Osteocyte (in vitro differentiated cells): ENCODE results near the gene DUS3L. TPM values are rescaled to one million over a fixed set of nuclear protein-coding genes. Genes with fewer than 3 reads are reported as not detected.
A peak's percentile ranks its signal among the peaks of the same experiment; 100 is the strongest.

Experiments used
- DNase-seq: peaks from one replicate; pipeline ENCODE4 v3.0.0; 2021; ENCODE audit warnings: mixed read lengths; ENCODE audit not compliant: unreplicated experiment; ENCODE audit errors: extremely low spot score
- H3K27ac Mint-ChIP-seq: one replicate; pipeline ENCODE4 v1.8.0; 2021; ENCODE audit warnings: mild to moderate bottlenecking, mixed read lengths; ENCODE audit not compliant: unreplicated experiment
- H3K27me3 Mint-ChIP-seq: one replicate; pipeline ENCODE4 v1.8.0; 2021; ENCODE audit warnings: mixed read lengths; ENCODE audit not compliant: unreplicated experiment
- H3K36me3 Mint-ChIP-seq: one replicate; pipeline ENCODE4 v1.8.0; 2021; ENCODE audit warnings: mixed read lengths; ENCODE audit not compliant: unreplicated experiment
- H3K4me1 Mint-ChIP-seq: one replicate; pipeline ENCODE4 v1.8.0; 2021; ENCODE audit warnings: mixed read lengths; ENCODE audit not compliant: unreplicated experiment
- H3K4me3 Mint-ChIP-seq: one replicate; pipeline ENCODE4 v1.8.0; 2021; ENCODE audit warnings: mild to moderate bottlenecking, moderate library complexity, mixed read lengths; ENCODE audit not compliant: unreplicated experiment
- H3K9me3 Mint-ChIP-seq: one replicate; pipeline ENCODE4 v1.8.0; 2021; ENCODE audit warnings: mixed read lengths; ENCODE audit not compliant: unreplicated experiment
- total RNA-seq: library from RNA; stranded (reverse); gene quantifications from 2 replicates; pipeline ENCODE4 v1.2.1, GENCODE V29; 2021
- TF ChIP-seq, protein P1 (sequence below): fragments of 200-600 bp; sonication (generic); IDR thresholded peaks from 2 replicates; pipeline ENCODE4 v1.5.0; 2021; ENCODE audit warnings: antibody characterized with exemption, mild to moderate bottlenecking, moderate library complexity

Gene DUS3L
- total RNA-seq, 1 donor from 2014 or later: 29.0 TPM

- H3K9me3 Mint-ChIP-seq: no peaks in the 10 kb centered on the region
- H3K36me3 Mint-ChIP-seq: no peaks in the 10 kb centered on the region
- no peak overlapping the region for H3K27ac Mint-ChIP-seq
- no peak for DNase-seq
- peaks cover 31% of the 10 kb centered on the region for H3K27me3 Mint-ChIP-seq
- H3K4me1 Mint-ChIP-seq: peaks cover 5% of the 10 kb centered on the region
- TF ChIP-seq, protein P1, sequence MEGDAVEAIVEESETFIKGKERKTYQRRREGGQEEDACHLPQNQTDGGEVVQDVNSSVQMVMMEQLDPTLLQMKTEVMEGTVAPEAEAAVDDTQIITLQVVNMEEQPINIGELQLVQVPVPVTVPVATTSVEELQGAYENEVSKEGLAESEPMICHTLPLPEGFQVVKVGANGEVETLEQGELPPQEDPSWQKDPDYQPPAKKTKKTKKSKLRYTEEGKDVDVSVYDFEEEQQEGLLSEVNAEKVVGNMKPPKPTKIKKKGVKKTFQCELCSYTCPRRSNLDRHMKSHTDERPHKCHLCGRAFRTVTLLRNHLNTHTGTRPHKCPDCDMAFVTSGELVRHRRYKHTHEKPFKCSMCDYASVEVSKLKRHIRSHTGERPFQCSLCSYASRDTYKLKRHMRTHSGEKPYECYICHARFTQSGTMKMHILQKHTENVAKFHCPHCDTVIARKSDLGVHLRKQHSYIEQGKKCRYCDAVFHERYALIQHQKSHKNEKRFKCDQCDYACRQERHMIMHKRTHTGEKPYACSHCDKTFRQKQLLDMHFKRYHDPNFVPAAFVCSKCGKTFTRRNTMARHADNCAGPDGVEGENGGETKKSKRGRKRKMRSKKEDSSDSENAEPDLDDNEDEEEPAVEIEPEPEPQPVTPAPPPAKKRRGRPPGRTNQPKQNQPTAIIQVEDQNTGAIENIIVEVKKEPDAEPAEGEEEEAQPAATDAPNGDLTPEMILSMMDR: no peak
- no peak overlapping the region for H3K4me3 Mint-ChIP-seq
These were observed 15.1 kb upstream of the DUS3L start for GRCh38 chr19:5806133-5806489.

DNA sequence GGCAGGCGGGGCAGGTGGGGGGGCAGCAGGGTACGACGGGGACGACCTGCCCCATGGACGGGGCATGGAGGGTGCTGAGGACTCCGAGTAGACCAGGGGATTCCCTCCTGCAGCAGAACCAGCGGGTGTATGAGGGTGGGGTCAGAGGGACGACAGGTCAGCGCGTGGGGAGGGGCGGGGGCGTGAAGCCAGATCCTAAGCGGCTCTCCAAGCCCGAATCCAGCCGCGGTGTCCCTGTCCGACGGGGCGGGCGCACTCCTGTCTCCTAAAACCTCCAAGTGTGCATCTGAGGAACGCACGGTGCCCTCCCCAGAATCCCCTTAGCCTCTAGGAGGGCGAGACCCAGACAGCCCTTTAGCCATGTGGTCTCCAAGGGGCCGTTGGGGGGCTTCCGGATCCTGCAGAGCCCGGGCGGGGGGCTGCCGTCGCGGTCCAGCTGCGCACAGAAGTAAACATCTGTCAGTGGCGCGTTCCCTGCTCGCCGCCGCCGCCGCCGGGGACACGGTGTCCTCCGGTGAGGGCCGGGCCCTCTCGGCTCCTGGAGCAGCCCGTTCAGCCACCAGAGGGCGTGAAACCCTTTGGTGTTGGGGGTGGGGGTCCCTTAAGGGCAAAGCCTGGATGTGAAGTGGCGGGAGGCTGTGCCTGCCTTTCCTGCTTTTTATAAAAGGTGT is 14.6 kb upstream of the DUS3L start:
- Mint-ChIP-seq H3K4me1 (peaks cover 5% of the 10 kb centered on the region), H3K9me3 (no peaks in the 10 kb centered on the region), H3K4me3 (no peak overlapping the region), H3K27ac (no peak overlapping the region), H3K36me3 (no peaks in the 10 kb centered on the region), H3K27me3 (peaks cover 31% of the 10 kb centered on the region)
- TF ChIP-seq, protein P1: peak; percentile 75
- no peak for DNase-seq

GRCh38 chr19:5804516-5805461 is 13.8 kb upstream of the DUS3L start, which contains the start of gene NRTN:
NRTN (plus strand) TSS chr19:5805067; CDS start chr19:5824166, 19,099 bp downstream.
- Mint-ChIP-seq H3K9me3 (no peaks in the 10 kb centered on the region), H3K4me3 (peak within 1 kb of the TSS; percentile 64), H3K27ac (no peak within 1 kb of the TSS), H3K4me1 (peaks cover 5% of the 10 kb centered on the region), H3K36me3 (no peaks in the 10 kb centered on the region), H3K27me3 (peaks cover 31% of the 10 kb centered on the region)
- no peak for DNase-seq
- TF ChIP-seq, protein P1: no peak

DNA sequence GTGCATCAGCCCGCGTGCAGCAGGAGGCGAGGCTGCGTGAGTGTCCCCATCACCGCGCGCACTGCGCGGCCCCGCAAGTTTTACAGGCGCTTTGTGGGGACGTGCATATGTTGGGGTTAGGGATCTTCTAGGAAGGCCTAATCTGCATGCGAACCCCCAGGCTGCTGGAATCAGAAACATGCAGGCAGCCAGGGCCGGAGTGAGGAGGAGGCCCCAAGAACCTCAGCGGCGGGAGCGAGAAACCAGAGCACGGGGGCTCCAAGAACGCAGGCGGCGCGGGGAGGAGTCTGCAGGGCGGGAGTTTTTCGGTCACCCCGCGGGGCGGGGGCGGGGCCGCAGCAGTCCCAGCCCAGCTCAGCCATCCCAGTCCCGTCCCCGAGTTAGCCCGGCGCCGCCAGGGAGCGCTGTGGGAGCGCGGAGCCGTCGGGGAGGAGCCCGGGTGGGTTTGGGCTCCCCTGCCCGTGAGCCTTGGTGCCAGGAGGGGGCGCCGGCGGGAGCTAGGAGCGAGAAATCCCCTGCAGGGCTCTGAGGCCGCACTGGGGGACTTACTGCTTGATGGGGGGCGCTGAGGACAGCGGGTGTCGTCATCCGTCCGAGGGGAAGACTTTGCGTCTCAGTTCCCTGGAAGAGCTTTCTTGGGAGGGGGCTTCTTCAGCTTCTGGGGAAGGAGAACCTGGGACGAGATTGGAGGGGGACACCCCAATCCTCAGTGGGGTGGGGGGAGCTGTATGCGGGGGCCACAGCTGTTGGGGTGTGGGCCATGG is 13.0 kb upstream of the DUS3L start:
- H3K27me3 Mint-ChIP-seq: peaks cover 32% of the 10 kb centered on the region
- DNase-seq: peak; percentile 96
- peaks cover 5% of the 10 kb centered on the region for H3K4me1 Mint-ChIP-seq
- H3K4me3 Mint-ChIP-seq: peak overlapping the region; percentile 64
- no peaks in the 10 kb centered on the region for H3K9me3 Mint-ChIP-seq
- no peak overlapping the region for H3K27ac Mint-ChIP-seq
- no peaks in the 10 kb centered on the region for H3K36me3 Mint-ChIP-seq
- TF ChIP-seq, protein P1: peak; percentile 95
